HFFc6 (cell line): ENCODE measurements around the gene POLG. TPM values are rescaled to one million over a fixed set of nuclear protein-coding genes. Genes with fewer than 3 reads are reported as not detected.

Experiments
- DNase-seq: peaks from one replicate; pipeline ENCODE4 v3.0.0-alpha.2; 2018
- H3K27ac Mint-ChIP-seq: 2 replicates; pipeline ENCODE4 v1.8.0; 2020; ENCODE audit warnings: mild to moderate bottlenecking, mixed read lengths
- H3K27me3 Mint-ChIP-seq: 2 replicates; pipeline ENCODE4 v1.8.0; 2021; ENCODE audit warnings: mild to moderate bottlenecking, moderate library complexity, mixed read lengths; ENCODE audit not compliant: insufficient read depth
- H3K36me3 Mint-ChIP-seq: 2 replicates; pipeline ENCODE4 v1.8.0; 2021; ENCODE audit warnings: low read depth, mixed read lengths
- H3K4me1 Mint-ChIP-seq: 2 replicates; pipeline ENCODE4 v1.8.0; 2020; ENCODE audit warnings: low read depth, mixed read lengths
- H3K4me3 Mint-ChIP-seq: 2 replicates; pipeline ENCODE4 v1.8.0; 2020; ENCODE audit warnings: mild to moderate bottlenecking, moderate library complexity, mixed read lengths
- H3K9me3 Mint-ChIP-seq: 2 replicates; pipeline ENCODE4 v1.8.0; 2020; ENCODE audit warnings: mild to moderate bottlenecking, mixed read lengths
- total RNA-seq, 6 experiments: library from RNA; stranded (reverse); fragmentation: NEBNext Ultra II Directional; extraction: Animal tissue kit (Norgen Biotek cat#: 25700); gene quantifications; 2 replicates in 1 of 6; 3 replicates in 5 of 6; pipeline ENCODE4 v1.2.3, GENCODE V29; 2021
- TF ChIP-seq, protein P1 (sequence below): fragments of 200-600 bp; sonication (generic); IDR thresholded peaks from 2 replicates; pipeline ENCODE4 v1.5.0; 2021; ENCODE audit warnings: antibody characterized with exemption, mild to moderate bottlenecking

Gene POLG
- total RNA-seq, 6 experiments from 2014 or later: 33.1 to 48.3 (median 35.2) TPM

- Mint-ChIP-seq H3K4me3 (peak overlapping the region; percentile 89), H3K4me1 (peaks cover 50% of the 10 kb centered on the region), H3K9me3 (peaks cover 7% of the 10 kb centered on the region; the same call in 1 of the 2 replicates), H3K36me3 (peaks cover 36% of the 10 kb centered on the region), H3K27ac (peak overlapping the region; percentile 64; the same call in 1 of the 2 replicates), H3K27me3 (peaks cover 6% of the 10 kb centered on the region)
- TF ChIP-seq, protein P1, sequence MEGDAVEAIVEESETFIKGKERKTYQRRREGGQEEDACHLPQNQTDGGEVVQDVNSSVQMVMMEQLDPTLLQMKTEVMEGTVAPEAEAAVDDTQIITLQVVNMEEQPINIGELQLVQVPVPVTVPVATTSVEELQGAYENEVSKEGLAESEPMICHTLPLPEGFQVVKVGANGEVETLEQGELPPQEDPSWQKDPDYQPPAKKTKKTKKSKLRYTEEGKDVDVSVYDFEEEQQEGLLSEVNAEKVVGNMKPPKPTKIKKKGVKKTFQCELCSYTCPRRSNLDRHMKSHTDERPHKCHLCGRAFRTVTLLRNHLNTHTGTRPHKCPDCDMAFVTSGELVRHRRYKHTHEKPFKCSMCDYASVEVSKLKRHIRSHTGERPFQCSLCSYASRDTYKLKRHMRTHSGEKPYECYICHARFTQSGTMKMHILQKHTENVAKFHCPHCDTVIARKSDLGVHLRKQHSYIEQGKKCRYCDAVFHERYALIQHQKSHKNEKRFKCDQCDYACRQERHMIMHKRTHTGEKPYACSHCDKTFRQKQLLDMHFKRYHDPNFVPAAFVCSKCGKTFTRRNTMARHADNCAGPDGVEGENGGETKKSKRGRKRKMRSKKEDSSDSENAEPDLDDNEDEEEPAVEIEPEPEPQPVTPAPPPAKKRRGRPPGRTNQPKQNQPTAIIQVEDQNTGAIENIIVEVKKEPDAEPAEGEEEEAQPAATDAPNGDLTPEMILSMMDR: no peak
- DNase-seq: no peak
Measured at GRCh38 chr15:89333011-89333860, 1.4 kb downstream of the POLG start.

- peaks cover 7% of the 10 kb centered on the region; the same call in 1 of the 2 replicates for H3K9me3 Mint-ChIP-seq
- TF ChIP-seq, protein P1: peak; percentile 77
- H3K36me3 Mint-ChIP-seq: peaks cover 44% of the 10 kb centered on the region
- peaks cover 50% of the 10 kb centered on the region for H3K4me1 Mint-ChIP-seq
- H3K27me3 Mint-ChIP-seq: peaks cover 5% of the 10 kb centered on the region
- no peak for DNase-seq
- H3K27ac Mint-ChIP-seq: peak overlapping the region; percentile 42
- H3K4me3 Mint-ChIP-seq: peak overlapping the region; percentile 74
Measured at GRCh38 chr15:89332446-89332845, 2.2 kb downstream of the POLG start.

DNA sequence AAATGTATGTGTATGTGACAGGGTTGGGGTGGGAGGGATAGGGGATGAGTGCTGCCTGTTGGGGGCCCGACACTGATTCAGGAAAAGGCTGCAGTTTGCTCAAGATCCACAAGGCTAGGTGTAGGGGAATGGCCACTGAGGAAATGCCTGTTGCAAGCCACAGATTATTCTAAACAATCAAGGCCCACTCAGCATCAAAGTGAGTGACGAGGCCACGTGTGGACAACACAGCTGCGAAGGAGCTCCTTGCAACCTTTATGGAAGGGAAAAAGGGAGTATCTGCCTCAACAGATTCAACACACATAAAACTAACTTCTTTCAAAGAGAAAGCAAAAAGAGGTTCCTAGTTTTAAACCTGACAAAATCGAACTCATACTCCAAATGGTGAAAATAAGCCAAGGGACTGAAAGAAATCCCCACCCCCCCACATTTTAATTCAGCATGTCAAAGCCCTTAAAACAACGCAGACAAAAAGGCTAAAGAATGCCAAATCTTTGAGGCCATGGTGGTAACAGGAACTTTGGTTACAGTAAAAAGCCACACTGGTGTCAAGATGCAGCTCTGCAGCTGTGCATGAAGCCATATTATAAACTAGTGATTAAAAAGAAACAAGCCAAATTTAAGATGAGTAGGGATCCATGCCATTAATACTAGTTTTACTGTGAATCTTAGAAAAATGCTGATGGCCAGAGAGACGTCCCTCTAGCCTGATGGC, 3.6 kb downstream of the POLG start:
- Mint-ChIP-seq H3K4me1 (peaks cover 47% of the 10 kb centered on the region), H3K36me3 (peaks cover 56% of the 10 kb centered on the region), H3K9me3 (peaks cover 7% of the 10 kb centered on the region; the same call in 1 of the 2 replicates), H3K4me3 (peak overlapping the region; percentile 70), H3K27me3 (peaks cover 5% of the 10 kb centered on the region), H3K27ac (peak overlapping the region; percentile 5; the same call in 1 of the 2 replicates)
- TF ChIP-seq, protein P1: no peak
- DNase-seq: no peak

DNA sequence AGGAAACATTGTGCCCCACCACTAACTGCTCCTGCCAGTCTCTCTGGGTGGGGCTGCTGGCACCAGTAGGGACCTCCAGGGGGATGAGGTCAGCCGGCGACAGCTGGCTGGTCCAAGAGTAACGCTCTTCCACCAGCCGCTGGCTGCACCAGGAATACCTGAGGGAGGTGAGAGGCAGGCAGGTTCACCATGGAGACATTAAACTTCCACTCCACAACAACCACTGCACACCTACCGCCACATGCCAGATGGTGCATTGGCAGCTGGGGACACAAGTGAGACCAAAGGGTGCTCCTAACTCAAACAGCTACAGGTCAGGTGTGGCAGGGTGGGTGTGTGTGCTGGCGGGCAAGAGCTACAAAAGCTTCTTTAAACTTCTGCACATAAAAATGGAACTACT, 4.5 kb downstream of the POLG start:
- Mint-ChIP-seq H3K4me1 (peaks cover 38% of the 10 kb centered on the region), H3K4me3 (no peak overlapping the region; the same call in 1 of the 2 replicates), H3K27me3 (peaks cover 4% of the 10 kb centered on the region), H3K36me3 (peaks cover 58% of the 10 kb centered on the region), H3K9me3 (peaks cover 5% of the 10 kb centered on the region; the same call in 1 of the 2 replicates), H3K27ac (peak overlapping the region; percentile 5; the same call in 1 of the 2 replicates)
- DNase-seq: no peak
- TF ChIP-seq, protein P1: no peak

DNA sequence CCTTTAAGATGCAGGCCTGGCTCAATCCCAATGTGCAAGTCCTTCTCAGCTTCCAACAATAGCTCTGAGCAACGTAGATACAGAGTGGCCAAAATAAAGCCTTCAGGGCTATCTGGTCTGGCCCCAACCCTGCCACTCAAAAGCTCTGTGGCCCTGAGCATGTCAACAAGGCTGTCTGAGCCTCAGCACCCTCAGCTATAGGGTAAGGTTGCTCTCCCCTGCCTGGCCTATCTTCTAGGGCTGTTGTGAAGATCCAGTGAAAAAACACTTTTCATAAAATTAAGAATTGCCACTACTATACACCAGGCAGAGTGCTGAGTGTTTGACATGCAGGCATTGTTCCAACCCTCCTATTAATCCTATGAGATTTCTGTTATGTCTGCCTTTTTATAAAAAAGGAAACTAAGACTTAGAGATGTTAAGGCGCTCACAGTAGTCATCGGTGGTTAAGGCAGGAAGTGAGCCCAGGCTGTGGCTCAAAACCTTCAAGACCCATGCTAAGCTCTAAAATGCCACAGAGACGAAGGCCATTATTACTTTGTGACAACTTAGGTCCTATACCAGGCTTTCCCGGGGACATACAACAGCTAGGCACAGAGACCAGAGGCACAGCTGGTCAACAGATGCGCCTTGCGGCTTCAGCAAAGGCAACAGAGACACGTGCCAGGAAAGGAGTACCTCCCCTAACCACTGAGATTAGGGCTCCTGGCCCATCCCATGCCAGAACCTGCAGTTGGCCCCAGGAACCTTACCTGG, 5.1 kb downstream of the POLG start:
- peaks cover 35% of the 10 kb centered on the region for H3K4me1 Mint-ChIP-seq
- DNase-seq: no peak
- H3K27ac Mint-ChIP-seq: peak overlapping the region; percentile 32; the same call in 1 of the 2 replicates
- TF ChIP-seq, protein P1: no peak
- no peak overlapping the region for H3K4me3 Mint-ChIP-seq
- no peaks in the 10 kb centered on the region; the same call in 1 of the 2 replicates for H3K27me3 Mint-ChIP-seq
- no peaks in the 10 kb centered on the region for H3K9me3 Mint-ChIP-seq
- H3K36me3 Mint-ChIP-seq: peaks cover 64% of the 10 kb centered on the region
